Measurements from ENCODE around the gene GLI1.

DNA sequence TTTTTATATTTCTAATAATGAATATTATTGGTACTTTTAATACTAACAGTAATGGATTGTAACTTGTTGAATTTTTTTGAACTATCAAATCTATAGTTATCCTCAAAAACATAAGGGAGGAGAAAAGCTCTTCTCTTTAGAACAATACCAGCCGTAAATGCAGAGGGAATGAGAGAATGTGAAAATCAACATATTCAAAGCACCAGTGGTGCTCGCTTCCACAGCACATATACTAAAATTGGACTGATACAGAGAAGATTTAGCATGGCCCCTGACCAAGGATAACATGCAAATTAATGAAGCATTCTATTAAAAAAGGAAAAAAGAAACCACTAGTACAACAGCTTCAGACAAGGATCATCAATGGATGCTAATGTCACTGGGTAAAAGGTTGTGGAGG is 44.5 kb upstream of the GLI1 start:
- TF ChIP-seq EZH2 (IDR thresholded peaks at IDR 0.05; ENCODE audit: low read length, missing control alignments), result no peak
- TF ChIP-seq, protein P1, sequence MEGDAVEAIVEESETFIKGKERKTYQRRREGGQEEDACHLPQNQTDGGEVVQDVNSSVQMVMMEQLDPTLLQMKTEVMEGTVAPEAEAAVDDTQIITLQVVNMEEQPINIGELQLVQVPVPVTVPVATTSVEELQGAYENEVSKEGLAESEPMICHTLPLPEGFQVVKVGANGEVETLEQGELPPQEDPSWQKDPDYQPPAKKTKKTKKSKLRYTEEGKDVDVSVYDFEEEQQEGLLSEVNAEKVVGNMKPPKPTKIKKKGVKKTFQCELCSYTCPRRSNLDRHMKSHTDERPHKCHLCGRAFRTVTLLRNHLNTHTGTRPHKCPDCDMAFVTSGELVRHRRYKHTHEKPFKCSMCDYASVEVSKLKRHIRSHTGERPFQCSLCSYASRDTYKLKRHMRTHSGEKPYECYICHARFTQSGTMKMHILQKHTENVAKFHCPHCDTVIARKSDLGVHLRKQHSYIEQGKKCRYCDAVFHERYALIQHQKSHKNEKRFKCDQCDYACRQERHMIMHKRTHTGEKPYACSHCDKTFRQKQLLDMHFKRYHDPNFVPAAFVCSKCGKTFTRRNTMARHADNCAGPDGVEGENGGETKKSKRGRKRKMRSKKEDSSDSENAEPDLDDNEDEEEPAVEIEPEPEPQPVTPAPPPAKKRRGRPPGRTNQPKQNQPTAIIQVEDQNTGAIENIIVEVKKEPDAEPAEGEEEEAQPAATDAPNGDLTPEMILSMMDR (conservative IDR thresholded peaks at IDR 0.05 in 1 of 2, IDR thresholded peaks at IDR 0.05 in 1 of 2; ENCODE audit: low read depth in 1 of 2, low read length in 2 of 2), result no peak

Measured in fibroblast of lung (primary cell).